NCI-H2171 (cell line): ENCODE results near the gene SCYGR8.

ENCODE experiments used
- DNase-seq: peaks from one replicate; lab custom pipeline; 2025; lab: John Stamatoyannopoulos, UW

Gene SCYGR8

GRCh38 chr2:227761740-227762476 is 16.2 kb downstream of the SCYGR8 start:
- DNase-seq, result no peak

GRCh38 chr2:227765788-227766372 is 20.2 kb downstream of the SCYGR8 start:
- no peak for DNase-seq

GRCh38 chr2:227766373-227766883 is 20.7 kb downstream of the SCYGR8 start:
- DNase-seq, result no peak

- DNase-seq, result no peak
Observed at GRCh38 chr2:227767830-227768229, 22.1 kb downstream of the SCYGR8 start.

GRCh38 chr2:227772197-227772661 is 26.5 kb downstream of the SCYGR8 start:
- no peak for DNase-seq

GRCh38 chr2:227772932-227773331 is 27.2 kb downstream of the SCYGR8 start:
- no peak for DNase-seq

- no peak for DNase-seq
Observed at GRCh38 chr2:227774011-227774624, 28.4 kb downstream of the SCYGR8 start.

GRCh38 chr2:227774895-227775842 is 29.5 kb downstream of the SCYGR8 start:
- no peak for DNase-seq

- DNase-seq, result no peak
Observed at GRCh38 chr2:227780981-227781615, 35.4 kb downstream of the SCYGR8 start.

- no peak for DNase-seq
Observed at GRCh38 chr2:227781841-227782240, 36.1 kb downstream of the SCYGR8 start.

GRCh38 chr2:227782804-227783203 is 37.1 kb downstream of the SCYGR8 start:
- DNase-seq, result no peak

GRCh38 chr2:227783404-227784138 is 37.9 kb downstream of the SCYGR8 start:
- no peak for DNase-seq

- DNase-seq, result no peak
Observed at GRCh38 chr2:227785293-227785692, 39.6 kb downstream of the SCYGR8 start.

- no peak for DNase-seq
Observed at GRCh38 chr2:227788561-227789018, 42.9 kb downstream of the SCYGR8 start.

- DNase-seq, result no peak
Observed at GRCh38 chr2:227789803-227790202, 44.1 kb downstream of the SCYGR8 start.

- DNase-seq, result no peak
Observed at GRCh38 chr2:227793148-227793712, 47.5 kb downstream of the SCYGR8 start.
